Measurements from ENCODE around the gene PRICKLE3. TPM values are rescaled to one million over a fixed set of nuclear protein-coding genes. Genes with fewer than 3 reads are reported as not detected.

PRICKLE3 gene
- total RNA-seq (2022; extraction: Qiagen RNA extraction) = 9.9 to 17.2 TPM (median 16.5 TPM) in 5 replicates

DNA sequence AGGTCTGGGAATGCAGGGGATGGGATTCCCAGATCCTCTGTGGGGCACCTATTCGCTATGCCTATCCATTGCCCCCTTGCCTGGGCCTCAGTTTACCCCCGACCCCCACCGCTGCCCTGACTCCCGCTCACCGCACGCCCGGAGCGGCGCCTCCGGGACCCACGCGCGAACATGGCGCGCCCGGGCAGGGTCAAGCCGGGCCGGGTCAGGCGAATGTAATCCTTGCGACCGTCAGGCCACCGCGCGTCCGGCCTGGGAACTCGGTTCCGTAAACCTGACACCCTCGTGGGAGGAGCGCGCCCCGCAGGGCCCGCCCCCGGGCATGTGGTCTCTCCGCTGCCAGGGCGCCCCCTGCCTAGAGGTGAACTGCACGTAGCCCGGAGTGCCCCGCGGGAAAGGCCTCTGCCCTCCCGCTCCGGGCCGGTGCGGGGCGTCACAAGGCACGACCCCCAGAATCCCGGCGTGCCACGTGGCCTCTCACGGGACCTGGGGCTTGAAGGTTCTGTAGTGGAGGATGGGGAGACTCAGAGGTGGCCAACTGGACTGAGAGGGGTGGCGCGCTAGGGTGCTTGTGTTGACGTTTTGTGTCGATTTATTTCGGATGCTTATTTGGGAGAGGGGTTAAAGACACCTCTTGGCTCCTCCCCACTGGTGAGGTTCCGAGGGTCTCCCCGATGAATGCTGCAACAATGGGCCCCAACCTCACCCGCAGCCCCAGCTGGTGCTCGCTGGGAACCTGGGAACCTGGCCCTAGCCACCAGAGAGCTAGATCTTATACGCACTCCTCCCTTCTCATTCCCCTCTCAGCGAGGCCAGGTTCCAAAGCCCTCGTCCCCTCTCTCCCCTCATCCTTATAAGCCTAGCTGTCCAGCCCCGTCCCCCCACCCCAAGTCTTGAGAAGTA lies at the start of gene PRICKLE3:
TSS of gene PRICKLE3 (minus strand) at position 249 of the 903 bp plus-strand sequence. CDS start at position 173, 76 bp downstream.

GRCh38 chrX:49233176-49233575 lies 47.0 kb upstream of the PRICKLE3 start, which contains the start of gene CACNA1F:
CACNA1F (minus strand) TSS chrX:49233340; CDS start chrX:49233309, 31 bp downstream.

DNA sequence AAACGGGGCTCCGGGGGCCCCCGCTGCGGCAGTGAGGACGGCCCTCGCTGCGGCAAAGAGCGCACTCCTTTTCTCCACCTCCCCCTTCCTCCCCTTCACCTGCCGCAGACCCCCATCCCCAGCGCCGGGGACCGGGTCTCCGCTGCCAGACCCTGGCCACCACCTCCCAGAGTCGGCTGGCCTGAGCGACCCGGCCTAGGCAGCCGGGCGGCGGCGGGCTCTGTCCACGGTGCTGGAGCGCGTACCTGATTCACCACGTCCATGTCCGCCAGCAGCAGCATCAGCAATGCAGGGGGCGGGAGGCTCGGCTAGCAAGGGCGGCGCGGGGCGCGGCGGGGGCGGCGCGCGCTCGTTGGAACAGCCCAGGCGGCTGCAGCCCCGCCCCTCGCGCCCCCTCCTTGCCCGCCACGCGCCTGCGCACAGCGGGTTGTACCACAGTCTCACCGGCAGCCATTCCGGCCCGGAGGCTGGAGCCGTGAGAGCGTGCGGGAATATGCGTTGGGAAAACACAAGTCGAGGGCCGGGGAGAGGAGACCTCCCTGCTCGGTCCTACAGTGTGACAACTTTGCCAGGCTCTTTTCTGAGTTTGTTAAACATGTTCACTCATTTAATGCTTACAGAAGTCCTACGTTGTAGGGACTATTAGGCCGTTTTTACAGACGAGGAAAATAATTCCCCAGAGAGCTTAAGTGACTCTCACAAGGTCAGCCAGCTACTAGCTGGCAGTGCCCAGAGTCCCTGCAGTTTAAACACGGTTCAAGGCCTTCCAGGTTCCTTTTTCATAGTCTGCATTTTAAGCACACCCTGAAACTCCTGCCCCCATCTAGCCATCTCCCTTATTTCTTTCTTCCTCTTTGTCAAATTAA lies 14.0 kb upstream of the PRICKLE3 start, which contains the start of gene SYP:
TSS of gene SYP (minus strand) at position 288 of the 866 bp plus-strand sequence. CDS start at position 281, 7 bp downstream.

DNA sequence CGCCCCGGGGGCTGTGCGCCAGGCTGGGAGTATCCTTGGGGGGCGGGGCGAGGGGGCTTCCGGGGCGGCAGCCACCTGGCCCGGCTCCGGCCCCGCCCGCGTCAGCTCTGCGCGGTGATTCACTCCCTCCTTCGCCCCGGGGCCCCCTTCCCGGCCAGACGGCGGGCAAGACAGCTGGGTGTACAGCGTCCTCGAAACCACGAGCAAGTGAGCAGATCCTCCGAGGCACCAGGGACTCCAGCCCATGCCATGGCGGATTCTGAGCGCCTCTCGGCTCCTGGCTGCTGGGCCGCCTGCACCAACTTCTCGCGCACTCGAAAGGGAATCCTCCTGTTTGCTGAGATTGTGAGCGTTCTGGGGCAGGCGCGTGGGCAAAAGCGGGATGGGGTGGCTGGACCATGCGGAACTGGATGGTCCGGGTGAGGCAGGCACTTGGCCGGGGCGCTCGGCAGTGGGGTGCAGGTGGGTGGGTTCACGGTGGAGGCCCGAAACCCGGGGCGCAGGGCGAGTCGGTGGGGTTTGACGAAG lies 14.4 kb downstream of the PRICKLE3 start, which contains the start of gene PLP2:
TSS of gene PLP2 (plus strand) at position 147 of the 528 bp plus-strand sequence. CDS start at position 250, 103 bp downstream.

DNA sequence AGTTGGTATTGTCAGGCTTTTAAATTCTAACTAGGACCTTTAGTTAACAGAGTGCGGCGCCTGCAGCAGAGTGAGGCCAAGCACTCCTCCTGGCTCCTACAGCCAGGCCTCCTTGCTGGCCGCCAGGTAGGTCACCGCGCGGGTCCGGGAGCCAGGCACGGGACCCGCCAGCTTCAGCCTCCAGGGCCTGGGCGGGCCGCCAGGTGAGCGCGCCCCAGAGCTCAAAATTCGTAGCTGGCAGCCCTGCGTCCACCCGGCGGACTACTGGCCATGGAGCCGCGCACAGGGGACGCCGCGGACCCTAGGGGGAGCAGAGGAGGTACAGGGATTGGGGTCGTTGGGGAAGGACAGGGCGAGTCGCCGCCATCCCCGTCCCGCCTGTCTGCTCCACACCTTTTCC lies 23.6 kb downstream of the PRICKLE3 start, which contains the start of gene MAGIX:
TSS of gene MAGIX (plus strand) at position 139 of the 400 bp plus-strand sequence. CDS start at position 271, 132 bp downstream.

Other genes with a start within 250 kb of the PRICKLE3 start
- gene OTUD5, start 228.8 kb downstream of the PRICKLE3 start, total RNA-seq (2022; extraction: Qiagen RNA extraction) = 53.3 to 70.2 TPM (median 68.2 TPM) in 5 replicates
- gene KCND1, start 214.5 kb downstream of the PRICKLE3 start, total RNA-seq (2022; extraction: Qiagen RNA extraction) = 0.70 to 1.4 TPM (median 1.1 TPM) in 5 replicates
- gene GRIPAP1, start 184.1 kb downstream of the PRICKLE3 start, total RNA-seq (2022; extraction: Qiagen RNA extraction) = 13.5 to 20.9 TPM (median 20.5 TPM) in 5 replicates
- gene TFE3, start 143.0 kb downstream of the PRICKLE3 start, total RNA-seq (2022; extraction: Qiagen RNA extraction) = 38.9 to 52.1 TPM (median 50.3 TPM) in 5 replicates
- 1.8 to 4.0 TPM (median 3.5 TPM) in 5 replicates for gene CCDC120, start 127.4 kb downstream of the PRICKLE3 start, total RNA-seq (2022; extraction: Qiagen RNA extraction)
- gene PRAF2, start 112.4 kb downstream of the PRICKLE3 start, total RNA-seq (2022; extraction: Qiagen RNA extraction) = 35.0 to 53.0 TPM (median 49.4 TPM) in 5 replicates
- 44.5 to 56.6 TPM (median 48.9 TPM) in 5 replicates for gene WDR45, start 106.5 kb downstream of the PRICKLE3 start, total RNA-seq (2022; extraction: Qiagen RNA extraction)
- 20.0 to 24.8 TPM (median 23.2 TPM) in 5 replicates for gene GPKOW, start 62.6 kb downstream of the PRICKLE3 start, total RNA-seq (2022; extraction: Qiagen RNA extraction)
- 1.9 to 3.6 TPM (median 2.9 TPM) in 5 replicates for gene MAGIX, start 23.6 kb downstream of the PRICKLE3 start, total RNA-seq (2022; extraction: Qiagen RNA extraction)
- 341 to 477 TPM (median 447 TPM) in 5 replicates for gene PLP2, start 14.5 kb downstream of the PRICKLE3 start, total RNA-seq (2022; extraction: Qiagen RNA extraction)
- gene SYP, start 13.8 kb upstream of the PRICKLE3 start, total RNA-seq (2022; extraction: Qiagen RNA extraction) = 1.8 to 3.2 TPM (median 2.4 TPM) in 5 replicates
- gene CACNA1F, start 47.0 kb upstream of the PRICKLE3 start, total RNA-seq (2022; extraction: Qiagen RNA extraction) = not detected in 5 replicates
- 11.1 to 15.1 TPM (median 13.6 TPM) in 5 replicates for gene CCDC22, start 49.1 kb upstream of the PRICKLE3 start, total RNA-seq (2022; extraction: Qiagen RNA extraction)
- gene FOXP3, start 78.3 kb upstream of the PRICKLE3 start, total RNA-seq (2022; extraction: Qiagen RNA extraction) = 0.06 to 0.15 TPM (median 0.13 TPM) in 5 replicates
- gene PPP1R3F, start 83.4 kb upstream of the PRICKLE3 start, total RNA-seq (2022; extraction: Qiagen RNA extraction) = 1.3 to 3.2 TPM (median 2.9 TPM) in 5 replicates
- gene GAGE10, start 117.3 kb upstream of the PRICKLE3 start, total RNA-seq (2022; extraction: Qiagen RNA extraction) = not detected in 5 replicates
- not detected in 5 replicates for gene GAGE12J, start 135.7 kb upstream of the PRICKLE3 start, total RNA-seq (2022; extraction: Qiagen RNA extraction)
- not detected in 5 replicates for gene GAGE13, start 145.2 kb upstream of the PRICKLE3 start, total RNA-seq (2022; extraction: Qiagen RNA extraction)